Measurements from ENCODE around the gene HS3ST4.

The HS3ST4 gene

GRCh38 chr16:25914357-25914962 lies 222.7 kb downstream of the HS3ST4 start:
- TF ChIP-seq CTCF (IDR thresholded peaks at IDR 0.05; ENCODE audit: control insufficient read depth, insufficient read depth, low read depth, low read length, missing control alignments), result no peak
- no peak for DNase-seq (ENCODE audit: low read depth)
- H3K4me3 ChIP-seq (ENCODE audit: control insufficient read depth, low read depth, low read length), result no peak overlapping the region

GRCh38 chr16:25916037-25916436 lies 224.3 kb downstream of the HS3ST4 start:
- no peak for TF ChIP-seq CTCF (IDR thresholded peaks at IDR 0.05; ENCODE audit: control insufficient read depth, insufficient read depth, low read depth, low read length, missing control alignments)
- DNase-seq (ENCODE audit: low read depth), result no peak
- H3K4me3 ChIP-seq (ENCODE audit: control insufficient read depth, low read depth, low read length), result no peak overlapping the region

GRCh38 chr16:25922438-25922837 lies 230.7 kb downstream of the HS3ST4 start:
- H3K4me3 ChIP-seq (ENCODE audit: control insufficient read depth, low read depth, low read length), result no peak overlapping the region
- TF ChIP-seq CTCF (IDR thresholded peaks at IDR 0.05; ENCODE audit: control insufficient read depth, insufficient read depth, low read depth, low read length, missing control alignments), result no peak

DNA sequence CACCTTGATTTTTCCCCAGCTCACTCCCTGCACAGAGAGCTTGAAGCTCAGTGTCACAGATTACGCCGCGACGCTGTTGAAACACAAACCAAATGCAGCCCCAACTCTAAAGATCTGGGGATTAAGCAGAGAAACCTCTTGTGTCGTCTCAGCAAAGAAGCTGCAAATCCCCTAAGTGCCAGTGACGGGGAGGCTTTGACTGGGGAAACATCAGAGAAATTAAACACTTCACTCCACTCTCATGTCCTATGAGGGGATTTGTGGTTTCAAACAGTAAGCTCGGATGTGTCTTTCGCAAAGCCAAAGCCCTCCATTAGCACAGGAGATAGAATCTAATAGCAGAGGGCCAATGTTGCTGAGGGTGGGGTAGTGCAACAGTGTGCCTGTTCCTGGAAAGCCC lies 233.7 kb downstream of the HS3ST4 start:
- no peak overlapping the region for H3K4me3 ChIP-seq (ENCODE audit: control insufficient read depth, low read depth, low read length)
- no peak for TF ChIP-seq CTCF (IDR thresholded peaks at IDR 0.05; ENCODE audit: control insufficient read depth, insufficient read depth, low read depth, low read length, missing control alignments)
- DNase-seq (ENCODE audit: low read depth), result no peak

More at GRCh38 chr16:25922438-25922837, 230.7 kb downstream of the HS3ST4 start:
- no peak for DNase-seq (ENCODE audit: low read depth)

- H3K4me3 ChIP-seq (ENCODE audit: control insufficient read depth, low read depth, low read length), result no peak overlapping the region
- no peak for DNase-seq (ENCODE audit: low read depth)
- no peak for TF ChIP-seq CTCF (IDR thresholded peaks at IDR 0.05; ENCODE audit: control insufficient read depth, insufficient read depth, low read depth, low read length, missing control alignments)
Measured at GRCh38 chr16:25931473-25932035, 239.8 kb downstream of the HS3ST4 start.

GRCh38 chr16:25941800-25942499 lies 250.2 kb downstream of the HS3ST4 start:
- no peak overlapping the region for H3K4me3 ChIP-seq (ENCODE audit: control insufficient read depth, low read depth, low read length)
- no peak for TF ChIP-seq CTCF (IDR thresholded peaks at IDR 0.05; ENCODE audit: control insufficient read depth, insufficient read depth, low read depth, low read length, missing control alignments)
- no peak for DNase-seq (ENCODE audit: low read depth)
